Ramos (cell line): ENCODE data around the gene ADCY7.

ENCODE experiments used
- in situ Hi-C: fragments of 300-500 bp; cut with MboI; formaldehyde crosslinking; loops from one replicate; pipeline ENCODE4 v1.14.3; 2022; ENCODE audit warnings: low sequenced_read_pairs; ENCODE audit not compliant: unreplicated experiment

Gene ADCY7

DNA sequence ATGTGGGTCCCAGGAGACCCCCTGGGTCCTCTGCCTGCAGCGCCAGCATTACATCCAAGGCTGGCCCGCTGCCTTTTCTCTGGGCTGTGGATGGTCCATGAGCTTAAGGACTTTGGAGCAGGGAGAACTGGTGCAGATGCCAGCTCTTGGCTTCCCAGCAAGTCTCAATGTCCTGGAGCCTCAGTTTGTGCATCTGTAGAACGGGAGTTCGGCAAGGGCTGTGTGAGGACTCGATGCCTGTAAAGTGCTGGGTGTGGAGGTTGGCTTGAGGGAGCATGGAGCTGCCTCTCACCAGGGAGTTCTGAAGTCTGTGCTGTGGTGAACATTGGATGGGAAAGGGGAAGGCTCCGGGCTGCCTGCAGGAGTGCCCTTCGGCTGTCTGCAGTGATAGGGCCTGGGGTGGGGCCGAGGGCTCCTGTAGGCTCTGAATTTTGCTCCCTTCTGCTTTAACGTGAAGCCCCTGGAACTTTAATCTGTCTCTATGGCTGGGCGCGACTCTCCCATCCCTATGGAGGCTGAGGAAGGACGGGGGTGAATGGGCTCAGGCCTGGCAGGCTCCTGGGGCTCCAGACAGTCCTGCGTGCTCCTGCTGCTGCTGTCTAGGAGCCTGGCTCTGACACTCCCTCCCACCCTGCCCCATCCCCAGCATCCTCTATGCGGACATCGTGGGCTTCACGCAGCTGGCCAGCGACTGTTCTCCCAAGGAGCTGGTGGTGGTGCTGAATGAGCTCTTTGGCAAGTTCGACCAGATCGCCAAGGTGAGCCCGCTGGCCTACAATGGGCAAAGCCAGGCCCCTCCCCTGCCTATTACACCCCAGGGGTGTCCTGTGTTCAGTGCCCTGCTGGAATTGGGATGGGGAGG, 27.9 kb downstream of the ADCY7 start:
- in situ Hi-C loops, result no loop called here

DNA sequence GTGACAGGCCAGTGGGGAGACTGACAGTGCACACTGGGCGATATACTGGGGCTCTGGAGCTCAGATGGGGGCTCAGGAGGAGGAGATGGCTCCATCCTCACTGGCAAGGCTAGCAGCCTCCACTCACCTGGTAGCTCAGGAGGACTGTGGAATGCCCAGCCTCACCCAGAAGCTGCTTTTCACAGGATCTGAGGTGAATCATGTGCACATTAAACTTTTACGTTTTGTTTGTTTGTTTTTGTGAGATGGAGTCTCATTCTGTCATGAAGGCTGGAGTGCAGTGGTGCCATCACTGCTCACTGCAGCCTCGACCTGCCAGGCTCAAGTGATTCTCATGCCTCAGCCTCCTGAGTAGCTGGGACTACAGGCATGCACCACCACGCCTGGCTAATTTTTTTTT, 28.6 kb downstream of the ADCY7 start:
- in situ Hi-C loops, result no loop called here

- in situ Hi-C loops, result no loop called here
These were observed 29.3 kb downstream of the ADCY7 start for GRCh38 chr16:50295541-50296132.

DNA sequence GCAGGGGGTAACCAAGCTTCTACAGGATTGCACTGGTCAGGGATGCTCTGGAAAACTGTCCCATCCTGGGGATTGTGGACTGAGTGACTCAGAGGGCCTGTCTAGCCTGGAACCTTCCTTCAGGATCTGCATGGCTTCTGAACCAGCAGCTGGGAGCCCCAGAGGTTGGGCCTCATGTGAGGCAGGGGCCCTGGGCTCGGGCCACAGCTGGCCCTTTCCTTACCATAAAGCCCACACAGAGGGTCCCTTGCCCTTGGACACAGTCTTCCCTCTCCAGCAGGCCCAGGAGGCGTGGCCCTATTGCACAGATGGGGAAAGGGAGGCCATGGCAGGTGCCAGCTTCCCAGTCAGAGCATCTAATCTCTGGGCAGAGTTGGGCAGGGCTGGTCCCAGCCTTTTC, 30.5 kb downstream of the ADCY7 start:
- in situ Hi-C loops, result no loop called here

DNA sequence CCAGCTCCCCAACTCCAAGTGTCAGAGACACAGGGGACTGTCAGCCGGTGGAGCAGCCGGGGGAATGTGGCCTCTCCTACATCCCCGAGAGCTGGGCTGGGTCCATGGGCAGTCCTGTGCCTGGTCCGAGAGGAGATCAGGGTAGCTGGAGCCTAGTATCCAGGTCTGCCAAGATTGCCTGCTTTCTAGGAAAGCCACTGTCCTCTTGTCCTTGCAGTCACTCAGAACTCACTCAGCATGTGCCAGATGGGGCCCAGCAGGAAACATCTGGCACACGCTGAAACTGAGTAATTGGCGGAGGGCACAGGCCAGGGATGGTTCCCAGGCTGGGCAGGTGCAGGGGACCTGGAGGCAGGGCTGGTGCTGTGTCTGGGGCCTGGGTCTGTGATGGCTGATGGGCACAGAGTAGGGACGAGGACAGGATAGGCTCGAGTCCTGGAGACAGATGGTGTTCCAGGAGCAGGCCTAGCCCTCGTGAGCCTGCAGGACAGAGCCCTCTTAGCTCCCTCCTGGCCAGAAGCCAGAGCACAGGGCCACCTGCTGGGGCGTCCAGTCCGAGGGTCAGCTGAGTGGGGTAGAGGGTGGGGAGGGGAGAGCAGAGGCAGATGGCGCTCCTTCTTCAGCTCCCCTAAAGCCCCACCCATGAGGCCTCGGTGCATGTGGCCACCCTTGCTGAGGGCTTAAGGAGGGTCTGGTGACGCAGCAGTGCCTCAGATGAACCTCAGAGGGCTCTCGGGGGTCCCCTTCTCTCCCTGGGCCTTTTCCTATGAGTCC, 31.1 kb downstream of the ADCY7 start:
- in situ Hi-C loops, result no loop called here

DNA sequence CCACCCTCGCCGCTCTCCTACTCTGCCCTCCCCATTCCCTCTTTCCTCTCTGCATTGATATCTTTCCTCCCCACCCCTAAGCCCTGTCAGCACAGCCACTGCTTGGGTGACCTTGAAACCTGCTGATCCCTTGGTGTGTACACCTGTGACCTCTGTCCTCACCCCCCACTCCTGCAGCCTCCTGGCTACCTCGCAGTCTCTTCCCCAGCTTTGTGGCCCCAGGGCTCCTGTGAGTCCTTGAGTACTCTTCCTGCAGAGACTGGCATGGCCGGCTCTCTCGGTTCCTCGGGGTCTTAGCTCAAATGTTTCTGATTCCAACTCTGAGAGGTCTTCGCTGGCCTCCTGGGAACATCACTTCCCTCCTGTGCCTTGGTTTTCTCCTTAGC, 31.7 kb downstream of the ADCY7 start:
- in situ Hi-C loops, result no loop called here

DNA sequence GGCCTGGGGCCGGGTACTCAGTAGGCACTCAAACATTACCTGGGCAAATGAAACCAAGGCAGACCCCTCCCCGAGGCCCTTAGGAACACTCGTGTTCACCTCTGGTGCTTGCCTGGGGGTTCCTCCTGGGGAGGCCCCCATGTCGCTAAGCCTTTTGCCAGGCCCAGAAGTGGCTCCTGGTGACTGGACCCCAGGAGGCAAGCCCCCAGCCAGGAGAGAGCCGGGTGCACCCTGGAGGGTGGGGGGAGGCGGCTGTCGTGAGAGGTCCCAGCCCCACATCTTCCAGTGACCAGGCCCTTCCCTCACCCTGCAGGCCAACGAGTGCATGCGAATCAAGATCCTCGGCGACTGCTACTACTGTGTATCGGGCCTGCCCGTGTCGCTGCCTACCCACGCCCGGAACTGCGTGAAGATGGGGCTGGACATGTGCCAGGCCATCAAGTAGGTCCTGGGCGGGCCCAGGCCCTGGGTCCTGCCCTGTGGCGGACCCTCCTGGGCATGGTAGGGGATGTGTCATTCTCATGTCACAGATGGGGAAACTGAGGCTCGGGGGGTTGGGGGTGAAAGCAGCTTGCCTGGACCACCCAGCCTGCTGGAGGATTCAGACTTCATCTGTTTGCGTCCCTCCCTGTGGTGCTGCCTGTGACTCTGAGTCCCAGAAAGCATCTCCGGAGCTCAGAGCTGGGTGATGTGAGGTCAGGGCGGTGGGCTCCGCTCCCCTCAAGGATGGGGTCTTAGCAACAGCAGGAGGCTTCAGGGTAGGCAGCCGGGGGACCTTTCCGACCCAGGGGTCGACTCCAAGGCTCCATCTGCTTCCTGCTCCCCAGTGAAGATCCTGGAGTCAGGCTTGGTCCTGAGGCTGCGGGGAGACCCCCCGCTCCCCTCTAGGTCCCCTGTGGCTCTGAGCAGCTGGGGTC, 32.5 kb downstream of the ADCY7 start:
- in situ Hi-C loops, result no loop called here

DNA sequence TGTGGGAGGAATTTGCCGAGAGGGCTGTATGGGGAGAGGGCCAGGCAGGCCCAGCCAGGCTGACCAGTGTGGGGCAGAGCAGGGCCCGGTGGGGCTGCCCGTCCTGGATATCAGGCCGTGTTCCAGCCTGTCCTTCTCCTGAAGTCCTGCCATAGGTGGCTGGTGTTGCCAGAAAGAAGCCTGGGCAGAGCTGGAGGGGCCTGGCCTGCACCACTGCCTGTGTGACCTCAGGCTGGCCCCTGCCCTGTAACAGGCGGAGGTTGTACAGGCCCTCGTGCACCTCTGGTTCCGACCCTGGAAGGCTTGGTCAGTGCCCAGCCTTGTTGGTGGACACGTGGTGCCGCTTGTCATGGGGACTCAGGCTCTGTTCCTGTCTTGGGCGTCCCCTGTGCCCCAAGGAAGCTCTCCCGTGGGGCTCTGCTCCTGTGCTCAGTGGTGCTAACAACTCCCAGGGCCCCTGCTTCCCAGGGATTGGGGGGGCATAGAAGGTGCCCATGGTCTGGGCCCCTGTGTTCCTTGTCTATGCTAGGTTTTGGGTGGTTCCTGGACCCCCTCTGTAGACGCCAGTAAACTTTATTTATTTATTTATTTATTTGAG, 33.3 kb downstream of the ADCY7 start:
- in situ Hi-C loops, result no loop called here

DNA sequence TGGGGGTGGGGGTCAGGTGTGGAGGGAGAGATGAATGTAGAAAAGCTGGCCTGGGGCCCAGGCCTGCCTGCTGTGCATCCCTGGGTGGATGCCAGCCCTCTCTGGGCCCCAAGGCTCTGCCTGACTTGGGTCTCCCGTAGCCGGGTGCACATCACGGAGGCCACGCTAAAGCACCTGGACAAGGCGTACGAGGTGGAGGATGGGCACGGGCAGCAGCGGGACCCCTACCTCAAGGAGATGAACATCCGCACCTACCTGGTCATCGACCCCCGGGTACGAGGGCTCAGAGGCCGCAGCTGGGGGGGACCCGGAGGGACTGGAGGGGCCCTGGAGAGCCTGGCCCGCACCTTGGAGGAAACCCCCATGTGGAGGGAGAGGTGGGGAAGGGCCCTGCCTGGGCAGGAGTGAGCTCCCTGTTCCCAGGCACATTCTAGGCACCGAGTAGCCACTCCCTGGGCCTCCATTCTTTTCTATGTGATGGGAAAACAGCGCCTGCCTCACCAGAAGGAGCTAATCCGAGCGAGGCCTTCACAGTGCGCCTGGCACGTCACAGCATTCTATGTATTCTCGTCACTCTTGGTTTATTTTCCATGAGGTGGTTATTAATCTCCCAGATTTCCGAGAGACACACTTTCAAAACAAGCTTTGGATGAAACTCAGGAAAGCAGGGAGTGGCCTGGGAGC, 34.7 kb downstream of the ADCY7 start:
- in situ Hi-C loops, result no loop called here

- in situ Hi-C loops, result no loop called here
These were observed 35.5 kb downstream of the ADCY7 start for GRCh38 chr16:50301626-50302471.

DNA sequence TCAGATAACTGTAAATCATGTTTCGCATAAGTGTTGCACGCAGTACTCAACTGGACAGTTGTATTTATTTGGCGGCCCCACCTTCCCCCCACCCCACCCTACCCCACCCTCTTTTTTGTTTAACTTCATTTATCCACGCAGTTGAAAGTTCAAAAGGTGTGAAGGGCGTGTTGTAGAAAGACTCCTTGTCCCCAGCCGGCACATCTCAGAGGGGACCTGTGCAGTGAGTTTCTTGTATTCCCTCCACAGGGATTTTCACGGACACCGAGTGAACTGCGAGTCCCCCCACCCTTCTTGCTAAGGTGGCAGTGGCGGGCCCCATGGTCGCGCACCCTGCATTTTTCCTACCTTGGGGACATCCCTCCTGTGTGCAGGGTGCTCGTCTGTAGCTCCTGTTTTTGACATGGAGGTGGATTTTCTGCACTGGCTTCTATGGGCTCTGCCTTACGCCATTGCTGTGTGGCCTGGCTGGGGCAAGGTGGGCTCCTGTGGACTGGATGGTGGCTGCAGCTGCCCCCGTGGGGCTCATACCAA, 36.2 kb downstream of the ADCY7 start:
- in situ Hi-C loops, result no loop called here

DNA sequence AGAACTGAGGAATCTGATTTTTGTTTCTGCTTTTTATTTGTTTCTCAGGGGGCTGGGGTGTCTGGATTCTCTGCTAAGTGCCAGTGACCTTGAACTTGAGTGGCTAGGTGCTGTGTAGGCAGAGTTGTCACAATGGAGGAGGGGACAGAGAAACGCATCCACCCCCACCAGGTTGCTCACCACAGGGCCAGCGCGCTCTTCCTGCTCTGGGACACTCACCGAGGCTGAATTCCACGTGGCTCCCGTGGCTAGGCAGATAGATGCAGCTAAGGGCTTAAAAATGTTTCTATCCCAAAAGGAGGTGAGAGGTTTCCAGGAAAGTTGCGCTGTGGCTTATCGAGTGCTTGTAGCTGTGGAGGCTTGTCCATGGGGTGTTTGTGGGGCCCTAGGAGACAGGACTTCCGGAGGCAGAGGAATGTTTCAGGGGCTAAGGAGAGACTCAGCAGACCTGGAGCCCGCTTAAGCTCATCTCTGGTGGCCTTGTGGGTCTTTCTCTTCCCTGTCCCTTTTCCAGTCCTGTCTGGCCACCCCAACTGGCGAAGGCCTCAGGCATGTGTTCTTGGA, 36.8 kb downstream of the ADCY7 start:
- in situ Hi-C loops, result no loop called here

- in situ Hi-C loops, result no loop called here
These were observed 37.5 kb downstream of the ADCY7 start for GRCh38 chr16:50303605-50304466.

GRCh38 chr16:50304467-50305440, 38.4 kb downstream of the ADCY7 start:
- in situ Hi-C loops, result no loop called here

- in situ Hi-C loops, result no loop called here
These were observed 39.2 kb downstream of the ADCY7 start for GRCh38 chr16:50305441-50306061.
